Measurements from ENCODE around the gene PRRC2A.
"Not testable (repeated sequence)": the region's sequence is repeated elsewhere in the genome, so short reads cannot be mapped to it uniquely, and the experiment has no call there.

PRRC2A gene

GRCh38 chr6:31586008-31586407 is 34.5 kb upstream of the PRRC2A start, which contains the start of gene LST1:
Gene LST1, plus strand, starts transcription at chr6:31586277. Its CDS starts 1,023 bp downstream, at chr6:31587300.
- no peak for DNase-seq

GRCh38 chr6:31586599-31587281 is 33.8 kb upstream of the PRRC2A start:
- no peak for DNase-seq

GRCh38 chr6:31587791-31588777 is 32.4 kb upstream of the PRRC2A start:
- no peak for DNase-seq

GRCh38 chr6:31588871-31589650 is 31.5 kb upstream of the PRRC2A start:
- no peak for DNase-seq

- DNase-seq: not testable (repeated sequence)
Measured at GRCh38 chr6:31590691-31591090, 29.8 kb upstream of the PRRC2A start.

GRCh38 chr6:31592396-31592771 is 28.1 kb upstream of the PRRC2A start:
- DNase-seq: no peak

GRCh38 chr6:31597006-31597405 is 23.5 kb upstream of the PRRC2A start:
- DNase-seq: peak; percentile 34 to 51

- no peak for DNase-seq
Measured at GRCh38 chr6:31607317-31607716, 13.2 kb upstream of the PRRC2A start.

- DNase-seq: no peak
Measured at GRCh38 chr6:31609519-31610406, 10.8 kb upstream of the PRRC2A start.

GRCh38 chr6:31610968-31611367 is 9.5 kb upstream of the PRRC2A start:
- DNase-seq: no peak

GRCh38 chr6:31614075-31614619 is 6.4 kb upstream of the PRRC2A start:
- DNase-seq: no peak

- no peak for DNase-seq
Measured at GRCh38 chr6:31614684-31615578, 5.6 kb upstream of the PRRC2A start, which contains the start of gene AIF1. Gene AIF1, plus strand, starts transcription at chr6:31615234. Its CDS starts 96 bp downstream, at chr6:31615330.

GRCh38 chr6:31615748-31616147 is 4.8 kb upstream of the PRRC2A start:
- peak; percentile 33 to 41 for DNase-seq

GRCh38 chr6:31617010-31617409 is 3.5 kb upstream of the PRRC2A start:
- DNase-seq: no peak

GRCh38 chr6:31619805-31620585 is 520 bp upstream of the PRRC2A start:
- DNase-seq: peak; percentile 99

- no peak for DNase-seq
Measured at GRCh38 chr6:31621320-31621939, 915 bp downstream of the PRRC2A start.

GRCh38 chr6:31621991-31622390 is 1.5 kb downstream of the PRRC2A start:
- no peak for DNase-seq

GRCh38 chr6:31622684-31623091 is 2.2 kb downstream of the PRRC2A start:
- DNase-seq: no peak

- DNase-seq: no peak
Measured at GRCh38 chr6:31624070-31624469, 3.6 kb downstream of the PRRC2A start.

All from activated CD4-positive, alpha-beta T cell treated with anti-CD3 and anti-CD28 coated beads, Interleukin-2, amount 50 U/mL, for 48 hours (primary cell).